ENCODE results near the gene DENND2A.
"Not testable (repeated sequence)": the region's sequence is repeated elsewhere in the genome, so short reads cannot be mapped to it uniquely, and the experiment has no call there.

The DENND2A gene

GRCh38 chr7:140540136-140540777, 100.4 kb downstream of the DENND2A start:
- DNase-seq = no peak

- no peak for DNase-seq
Measured at GRCh38 chr7:140539461-140539860, 101.2 kb downstream of the DENND2A start.

- no peak for DNase-seq
Measured at GRCh38 chr7:140537750-140538482, 102.7 kb downstream of the DENND2A start.

- DNase-seq = no peak
Measured at GRCh38 chr7:140534743-140535142, 105.9 kb downstream of the DENND2A start.

GRCh38 chr7:140533394-140533872, 107.2 kb downstream of the DENND2A start:
- no peak for DNase-seq

GRCh38 chr7:140529428-140529827, 111.2 kb downstream of the DENND2A start:
- DNase-seq = not testable (repeated sequence)

- DNase-seq = no peak
Measured at GRCh38 chr7:140526787-140527664, 113.6 kb downstream of the DENND2A start.

GRCh38 chr7:140526214-140526613, 114.4 kb downstream of the DENND2A start:
- no peak for DNase-seq

- peak; percentile 2 for DNase-seq
Measured at GRCh38 chr7:140525743-140526142, 114.9 kb downstream of the DENND2A start.

- DNase-seq = no peak
Measured at GRCh38 chr7:140521421-140521820, 119.2 kb downstream of the DENND2A start.

- DNase-seq = no peak
Measured at GRCh38 chr7:140519007-140519399, 121.6 kb downstream of the DENND2A start.

GRCh38 chr7:140518370-140519006, 122.1 kb downstream of the DENND2A start:
- DNase-seq = no peak

- peak; percentile 52 for DNase-seq
Measured at GRCh38 chr7:140517546-140518369, 122.9 kb downstream of the DENND2A start.

GRCh38 chr7:140512317-140513000, 128.2 kb downstream of the DENND2A start:
- DNase-seq = no peak

GRCh38 chr7:140509789-140510188, 130.8 kb downstream of the DENND2A start:
- no peak for DNase-seq

- DNase-seq = not testable (repeated sequence)
Measured at GRCh38 chr7:140507556-140507955, 133.1 kb downstream of the DENND2A start.

GRCh38 chr7:140506788-140507464, 133.7 kb downstream of the DENND2A start:
- no peak for DNase-seq

GRCh38 chr7:140501966-140502365, 138.6 kb downstream of the DENND2A start:
- no peak for DNase-seq

- DNase-seq = not testable (repeated sequence)
Measured at GRCh38 chr7:140497807-140498206, 142.8 kb downstream of the DENND2A start.

- DNase-seq = no peak
Measured at GRCh38 chr7:140497241-140497769, 143.3 kb downstream of the DENND2A start.
